GM23338 (cell line): Measurements from ENCODE around the gene KCTD1.

ENCODE experiments used
- ETS1 ChIP-seq: IDR thresholded peaks from 2 replicates; pipeline ENCODE4 v1.6.1; 2016; ENCODE audit warnings: antibody characterized with exemption
- EZH2 ChIP-seq: fragments of 200-600 bp; sonication (generic); IDR thresholded peaks from one replicate; pipeline ENCODE4 v1.8.0; 2017; ENCODE audit warnings: antibody characterized with exemption, mild to moderate bottlenecking, low read depth; ENCODE audit not compliant: unreplicated experiment
- EZH2phosphoT487 ChIP-seq: fragments of 200-600 bp; sonication (generic); IDR thresholded peaks from one replicate; pipeline ENCODE4 v1.8.1; 2018; ENCODE audit warnings: antibody characterized with exemption; ENCODE audit not compliant: unreplicated experiment
- JUNB ChIP-seq: IDR thresholded peaks from one replicate; pipeline ENCODE4 v1.6.1; 2016; ENCODE audit warnings: antibody characterized with exemption; ENCODE audit not compliant: unreplicated experiment
- POLR2AphosphoS5 ChIP-seq: IDR thresholded peaks from 2 replicates; pipeline ENCODE4 v1.6.1; 2016; ENCODE audit warnings: antibody characterized with exemption, low read depth
- REST ChIP-seq: IDR thresholded peaks from one replicate; pipeline ENCODE4 v1.6.1; 2018; ENCODE audit warnings: antibody characterized with exemption; ENCODE audit not compliant: unreplicated experiment
- ZNF114 ChIP-seq: fragments of 250-450 bp; sonication (Bioruptor Pico); IDR thresholded peaks from 2 replicates; pipeline ENCODE4 v1.5.0; 2020; ENCODE audit warnings: mild to moderate bottlenecking, moderate library complexity
- TF ChIP-seq, protein P1 (sequence below), 2 experiments: fragments of 200-600 bp in 1 of 2; sonication (generic) in 1 of 2; conservative IDR thresholded peaks; 2 replicates each; pipeline versions ENCODE4 v1.5.1 to v1.6.1; 2016 to 2017; ENCODE audit warnings: antibody characterized with exemption in 2 of 2, low read depth in 2 of 2, mild to moderate bottlenecking in 2 of 2, moderate library complexity in 1 of 2
- TF ChIP-seq, protein P2 (sequence below): fragments of 250-450 bp; sonication (Bioruptor Pico); IDR thresholded peaks from 2 replicates; pipeline ENCODE4 v1.5.0; 2020; ENCODE audit warnings: mild to moderate bottlenecking, moderate library complexity

DNA sequence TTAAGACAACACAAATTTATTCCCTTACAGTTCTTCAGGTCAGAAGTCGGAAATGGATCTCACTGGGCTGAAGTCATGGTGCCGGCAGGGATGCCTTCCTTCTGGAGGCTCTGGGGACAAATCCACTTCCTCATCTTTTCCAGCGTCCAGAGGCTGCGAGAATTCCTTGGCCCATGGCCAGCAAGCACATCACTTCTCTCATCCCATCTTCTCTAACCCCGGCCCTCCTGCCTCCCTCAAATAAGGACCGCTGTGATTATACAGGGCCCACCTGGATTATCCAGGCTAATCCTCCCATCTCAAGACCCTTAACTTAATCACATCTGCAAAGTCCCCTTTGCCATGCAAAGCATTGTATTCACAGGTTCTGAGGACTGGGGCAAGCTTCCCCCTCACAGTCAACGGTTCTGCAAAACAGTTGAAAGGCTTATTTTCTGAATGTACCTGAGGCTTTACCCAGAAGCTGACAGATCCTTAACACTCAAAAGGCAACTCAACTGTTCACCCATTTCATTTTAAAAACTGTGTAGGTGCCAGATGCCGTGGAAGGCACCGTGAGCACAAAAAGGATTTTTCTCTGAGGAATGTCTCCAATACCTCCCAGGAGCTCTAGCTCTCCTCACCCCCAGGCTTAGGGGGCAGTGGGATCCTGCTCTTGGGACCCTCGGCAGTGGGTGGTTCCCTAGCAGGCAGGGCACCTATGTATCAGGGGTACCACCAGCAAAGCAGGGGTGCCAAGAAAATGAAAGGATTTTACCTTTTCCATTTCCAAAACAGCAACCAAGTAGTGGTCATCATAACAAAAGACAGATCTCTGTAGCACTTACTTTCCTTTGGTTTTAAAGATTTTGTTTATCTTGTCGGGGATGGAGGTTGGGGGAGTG is 84.0 kb downstream of the KCTD1 start:
- TF ChIP-seq, protein P1, sequence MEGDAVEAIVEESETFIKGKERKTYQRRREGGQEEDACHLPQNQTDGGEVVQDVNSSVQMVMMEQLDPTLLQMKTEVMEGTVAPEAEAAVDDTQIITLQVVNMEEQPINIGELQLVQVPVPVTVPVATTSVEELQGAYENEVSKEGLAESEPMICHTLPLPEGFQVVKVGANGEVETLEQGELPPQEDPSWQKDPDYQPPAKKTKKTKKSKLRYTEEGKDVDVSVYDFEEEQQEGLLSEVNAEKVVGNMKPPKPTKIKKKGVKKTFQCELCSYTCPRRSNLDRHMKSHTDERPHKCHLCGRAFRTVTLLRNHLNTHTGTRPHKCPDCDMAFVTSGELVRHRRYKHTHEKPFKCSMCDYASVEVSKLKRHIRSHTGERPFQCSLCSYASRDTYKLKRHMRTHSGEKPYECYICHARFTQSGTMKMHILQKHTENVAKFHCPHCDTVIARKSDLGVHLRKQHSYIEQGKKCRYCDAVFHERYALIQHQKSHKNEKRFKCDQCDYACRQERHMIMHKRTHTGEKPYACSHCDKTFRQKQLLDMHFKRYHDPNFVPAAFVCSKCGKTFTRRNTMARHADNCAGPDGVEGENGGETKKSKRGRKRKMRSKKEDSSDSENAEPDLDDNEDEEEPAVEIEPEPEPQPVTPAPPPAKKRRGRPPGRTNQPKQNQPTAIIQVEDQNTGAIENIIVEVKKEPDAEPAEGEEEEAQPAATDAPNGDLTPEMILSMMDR (conservative IDR thresholded peaks at IDR 0.05; ENCODE audit: low read depth in 2 of 2): no peak
- TF ChIP-seq EZH2phosphoT487 (no peak), POLR2AphosphoS5 (no peak), JUNB (no peak), EZH2 (no peak), ZNF114 (no peak), ETS1 (no peak), REST (no peak)
- TF ChIP-seq, protein P2, sequence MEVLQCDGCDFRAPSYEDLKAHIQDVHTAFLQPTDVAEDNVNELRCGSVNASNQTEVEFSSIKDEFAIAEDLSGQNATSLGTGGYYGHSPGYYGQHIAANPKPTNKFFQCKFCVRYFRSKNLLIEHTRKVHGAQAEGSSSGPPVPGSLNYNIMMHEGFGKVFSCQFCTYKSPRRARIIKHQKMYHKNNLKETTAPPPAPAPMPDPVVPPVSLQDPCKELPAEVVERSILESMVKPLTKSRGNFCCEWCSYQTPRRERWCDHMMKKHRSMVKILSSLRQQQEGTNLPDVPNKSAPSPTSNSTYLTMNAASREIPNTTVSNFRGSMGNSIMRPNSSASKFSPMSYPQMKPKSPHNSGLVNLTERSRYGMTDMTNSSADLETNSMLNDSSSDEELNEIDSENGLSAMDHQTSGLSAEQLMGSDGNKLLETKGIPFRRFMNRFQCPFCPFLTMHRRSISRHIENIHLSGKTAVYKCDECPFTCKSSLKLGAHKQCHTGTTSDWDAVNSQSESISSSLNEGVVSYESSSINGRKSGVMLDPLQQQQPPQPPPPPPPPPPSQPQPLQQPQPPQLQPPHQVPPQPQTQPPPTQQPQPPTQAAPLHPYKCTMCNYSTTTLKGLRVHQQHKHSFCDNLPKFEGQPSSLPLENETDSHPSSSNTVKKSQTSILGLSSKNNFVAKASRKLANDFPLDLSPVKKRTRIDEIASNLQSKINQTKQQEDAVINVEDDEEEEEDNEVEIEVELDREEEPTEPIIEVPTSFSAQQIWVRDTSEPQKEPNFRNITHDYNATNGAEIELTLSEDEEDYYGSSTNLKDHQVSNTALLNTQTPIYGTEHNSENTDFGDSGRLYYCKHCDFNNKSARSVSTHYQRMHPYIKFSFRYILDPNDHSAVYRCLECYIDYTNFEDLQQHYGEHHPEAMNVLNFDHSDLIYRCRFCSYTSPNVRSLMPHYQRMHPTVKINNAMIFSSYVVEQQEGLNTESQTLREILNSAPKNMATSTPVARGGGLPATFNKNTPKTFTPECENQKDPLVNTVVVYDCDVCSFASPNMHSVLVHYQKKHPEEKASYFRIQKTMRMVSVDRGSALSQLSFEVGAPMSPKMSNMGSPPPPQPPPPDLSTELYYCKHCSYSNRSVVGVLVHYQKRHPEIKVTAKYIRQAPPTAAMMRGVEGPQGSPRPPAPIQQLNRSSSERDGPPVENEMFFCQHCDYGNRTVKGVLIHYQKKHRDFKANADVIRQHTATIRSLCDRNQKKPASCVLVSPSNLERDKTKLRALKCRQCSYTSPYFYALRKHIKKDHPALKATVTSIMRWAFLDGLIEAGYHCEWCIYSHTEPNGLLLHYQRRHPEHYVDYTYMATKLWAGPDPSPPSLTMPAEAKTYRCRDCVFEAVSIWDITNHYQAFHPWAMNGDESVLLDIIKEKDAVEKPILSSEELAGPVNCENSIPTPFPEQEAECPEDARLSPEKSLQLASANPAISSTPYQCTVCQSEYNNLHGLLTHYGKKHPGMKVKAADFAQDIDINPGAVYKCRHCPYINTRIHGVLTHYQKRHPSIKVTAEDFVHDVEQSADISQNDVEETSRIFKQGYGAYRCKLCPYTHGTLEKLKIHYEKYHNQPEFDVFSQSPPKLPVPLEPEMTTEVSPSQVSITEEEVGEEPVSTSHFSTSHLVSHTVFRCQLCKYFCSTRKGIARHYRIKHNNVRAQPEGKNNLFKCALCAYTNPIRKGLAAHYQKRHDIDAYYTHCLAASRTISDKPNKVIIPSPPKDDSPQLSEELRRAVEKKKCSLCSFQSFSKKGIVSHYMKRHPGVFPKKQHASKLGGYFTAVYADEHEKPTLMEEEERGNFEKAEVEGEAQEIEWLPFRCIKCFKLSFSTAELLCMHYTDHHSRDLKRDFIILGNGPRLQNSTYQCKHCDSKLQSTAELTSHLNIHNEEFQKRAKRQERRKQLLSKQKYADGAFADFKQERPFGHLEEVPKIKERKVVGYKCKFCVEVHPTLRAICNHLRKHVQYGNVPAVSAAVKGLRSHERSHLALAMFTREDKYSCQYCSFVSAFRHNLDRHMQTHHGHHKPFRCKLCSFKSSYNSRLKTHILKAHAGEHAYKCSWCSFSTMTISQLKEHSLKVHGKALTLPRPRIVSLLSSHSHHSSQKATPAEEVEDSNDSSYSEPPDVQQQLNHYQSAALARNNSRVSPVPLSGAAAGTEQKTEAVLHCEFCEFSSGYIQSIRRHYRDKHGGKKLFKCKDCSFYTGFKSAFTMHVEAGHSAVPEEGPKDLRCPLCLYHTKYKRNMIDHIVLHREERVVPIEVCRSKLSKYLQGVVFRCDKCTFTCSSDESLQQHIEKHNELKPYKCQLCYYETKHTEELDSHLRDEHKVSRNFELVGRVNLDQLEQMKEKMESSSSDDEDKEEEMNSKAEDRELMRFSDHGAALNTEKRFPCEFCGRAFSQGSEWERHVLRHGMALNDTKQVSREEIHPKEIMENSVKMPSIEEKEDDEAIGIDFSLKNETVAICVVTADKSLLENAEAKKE (CRISPR knock-in tag): no peak
